ENCODE data around the gene STRIP1. TPM values are rescaled to one million over a fixed set of nuclear protein-coding genes. Genes with fewer than 3 reads are reported as not detected.

Gene STRIP1
- total RNA-seq, 4 donors from 2014 or later = 25.9 to 44.4 (median 34.8) TPM

DNA sequence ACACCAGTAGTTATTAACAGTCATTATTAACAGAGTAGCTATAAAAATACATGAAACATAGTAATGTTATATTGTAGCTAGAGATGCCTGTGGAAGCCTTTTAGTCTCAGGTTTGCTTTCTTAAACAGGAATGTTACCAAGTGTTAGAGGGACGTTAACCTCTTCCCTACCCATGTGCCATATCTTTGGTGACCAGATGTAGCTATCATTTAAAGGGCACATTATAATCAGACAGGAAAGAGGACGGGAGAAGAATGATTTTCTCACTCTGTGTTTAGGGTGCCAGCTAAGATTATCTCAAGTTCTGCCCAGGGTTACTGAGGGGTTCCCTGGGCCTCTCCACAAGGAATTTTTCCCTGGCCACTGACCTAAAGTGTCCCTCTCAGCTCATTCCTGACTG, 57.0 kb downstream of the STRIP1 start:
- H3K27me3 ChIP-seq = peaks cover 0 to 56% (median 0%) of the 10 kb centered on the region in 4 donors
- no peaks in the 10 kb centered on the region for H3K36me3 ChIP-seq
- no peak for DNase-seq
- H3K9me3 ChIP-seq = no peaks in the 10 kb centered on the region
- intact Hi-C loops (cut with DNase I) = no loop called here
- no peaks in the 10 kb centered on the region for H3K4me1 ChIP-seq
- H3K27ac ChIP-seq = no peak overlapping the region
- TF ChIP-seq POLR2A (IDR thresholded peaks at IDR 0.05) = no peak
- TF ChIP-seq, protein P1, sequence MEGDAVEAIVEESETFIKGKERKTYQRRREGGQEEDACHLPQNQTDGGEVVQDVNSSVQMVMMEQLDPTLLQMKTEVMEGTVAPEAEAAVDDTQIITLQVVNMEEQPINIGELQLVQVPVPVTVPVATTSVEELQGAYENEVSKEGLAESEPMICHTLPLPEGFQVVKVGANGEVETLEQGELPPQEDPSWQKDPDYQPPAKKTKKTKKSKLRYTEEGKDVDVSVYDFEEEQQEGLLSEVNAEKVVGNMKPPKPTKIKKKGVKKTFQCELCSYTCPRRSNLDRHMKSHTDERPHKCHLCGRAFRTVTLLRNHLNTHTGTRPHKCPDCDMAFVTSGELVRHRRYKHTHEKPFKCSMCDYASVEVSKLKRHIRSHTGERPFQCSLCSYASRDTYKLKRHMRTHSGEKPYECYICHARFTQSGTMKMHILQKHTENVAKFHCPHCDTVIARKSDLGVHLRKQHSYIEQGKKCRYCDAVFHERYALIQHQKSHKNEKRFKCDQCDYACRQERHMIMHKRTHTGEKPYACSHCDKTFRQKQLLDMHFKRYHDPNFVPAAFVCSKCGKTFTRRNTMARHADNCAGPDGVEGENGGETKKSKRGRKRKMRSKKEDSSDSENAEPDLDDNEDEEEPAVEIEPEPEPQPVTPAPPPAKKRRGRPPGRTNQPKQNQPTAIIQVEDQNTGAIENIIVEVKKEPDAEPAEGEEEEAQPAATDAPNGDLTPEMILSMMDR (IDR thresholded peaks at IDR 0.05) = no peak
- WGBS, 2 donors = 61 to 64% methylated on average over 2 of the region's 2 CpGs
- no peak overlapping the region for H3K4me3 ChIP-seq

DNA sequence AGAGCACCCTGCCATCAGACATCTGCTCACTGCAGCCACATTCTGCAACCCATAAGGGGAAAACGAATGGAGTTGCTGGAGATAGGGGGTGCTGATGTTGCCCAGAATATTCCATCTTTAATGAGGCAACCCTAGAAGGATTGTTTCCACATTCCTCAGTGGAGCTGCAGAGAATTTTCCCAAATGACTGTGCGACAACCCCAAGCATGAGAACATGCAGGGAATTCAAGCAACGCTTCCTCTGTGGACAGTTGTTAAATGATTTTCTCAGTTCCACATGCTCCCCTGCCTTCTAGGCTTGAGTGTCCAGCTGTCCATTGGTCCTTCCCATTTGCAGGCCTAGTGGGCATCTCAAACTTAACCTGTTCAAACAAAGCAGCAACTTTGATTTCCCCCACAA, 57.4 kb downstream of the STRIP1 start:
- TF ChIP-seq, protein P1 (IDR thresholded peaks at IDR 0.05) = no peak
- no peak for TF ChIP-seq POLR2A (IDR thresholded peaks at IDR 0.05)
- Histone ChIP-seq H3K27me3 (peaks cover 0 to 58% (median 0%) of the 10 kb centered on the region in 4 donors), H3K4me1 (no peaks in the 10 kb centered on the region), H3K9me3 (no peaks in the 10 kb centered on the region), H3K36me3 (no peaks in the 10 kb centered on the region), H3K27ac (no peak overlapping the region), H3K4me3 (no peak overlapping the region)
- intact Hi-C loops (cut with DNase I) = no loop called here
- whole genome bisulfite sequencing, 2 donors = 68 to 75% methylated on average over 3 of the region's 3 CpGs
- DNase-seq = no peak

DNA sequence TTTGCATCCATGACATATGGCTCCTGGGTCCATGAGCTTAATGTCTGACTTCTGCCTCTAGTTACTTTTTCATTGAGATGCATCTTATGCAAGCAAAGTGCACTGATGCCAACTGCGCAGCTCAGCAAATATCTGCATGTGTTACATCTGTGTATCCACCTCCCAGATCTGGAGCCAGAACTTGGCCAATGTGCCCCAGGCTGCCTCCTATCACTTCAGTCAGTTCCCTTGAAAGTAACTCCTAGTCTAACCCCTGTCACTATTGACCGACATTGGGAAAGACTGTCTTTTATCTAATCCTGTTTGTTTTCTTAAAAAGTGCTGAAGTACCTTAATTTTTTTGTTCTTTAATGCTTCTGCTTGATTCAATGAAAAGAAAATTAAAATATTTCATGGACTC, 58.6 kb downstream of the STRIP1 start:
- peaks cover 0 to 61% (median 0%) of the 10 kb centered on the region in 4 donors for H3K27me3 ChIP-seq
- no peak for DNase-seq
- no peak for TF ChIP-seq POLR2A (IDR thresholded peaks at IDR 0.05)
- TF ChIP-seq, protein P1 (IDR thresholded peaks at IDR 0.05) = no peak
- WGBS, 2 donors = 76 to 90% methylated on average over 1 to 2 of the region's 2 CpGs
- no peaks in the 10 kb centered on the region for H3K4me1 ChIP-seq
- no peak overlapping the region for H3K4me3 ChIP-seq
- intact Hi-C loops (cut with DNase I) = no loop called here
- H3K9me3 ChIP-seq = no peaks in the 10 kb centered on the region
- no peak overlapping the region for H3K27ac ChIP-seq
- no peaks in the 10 kb centered on the region for H3K36me3 ChIP-seq

DNA sequence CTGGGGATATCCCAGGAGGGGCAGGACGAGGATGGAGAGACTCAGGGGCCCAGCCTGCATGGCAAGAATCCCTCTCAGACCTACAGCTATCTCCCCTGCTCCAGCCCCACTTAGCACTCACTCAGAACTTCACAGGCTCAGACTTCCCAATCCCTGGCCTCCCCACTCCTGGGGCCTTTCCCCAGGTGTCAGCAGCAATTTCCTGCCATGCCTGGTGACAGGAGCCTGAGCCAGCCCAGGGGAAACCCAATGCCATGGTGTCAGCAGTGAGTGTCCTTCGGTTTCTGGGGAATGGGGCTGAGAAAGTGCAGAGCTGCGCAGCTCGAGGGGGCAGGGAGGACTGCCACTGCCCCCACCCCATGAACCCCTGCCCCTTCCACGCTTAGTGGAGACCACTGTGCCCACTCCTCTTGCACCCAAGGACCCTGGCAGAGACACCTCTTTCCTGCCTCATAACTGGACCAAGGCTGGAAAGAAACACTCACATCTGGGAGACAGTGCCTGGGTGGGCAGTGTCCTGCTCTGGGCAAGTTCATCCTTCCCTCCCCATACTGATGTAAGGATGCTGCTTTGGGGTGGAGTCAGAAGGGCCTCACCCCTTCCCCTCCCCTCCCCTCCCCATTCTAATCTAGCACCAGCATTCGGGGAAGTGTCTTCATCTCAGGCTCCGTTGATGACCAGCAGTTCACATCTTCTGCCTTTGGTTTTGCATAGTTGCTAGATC, 60.7 kb downstream of the STRIP1 start:
- H3K36me3 ChIP-seq = no peaks in the 10 kb centered on the region
- no peak overlapping the region for H3K27ac ChIP-seq
- no peak overlapping the region for H3K4me3 ChIP-seq
- WGBS, 2 donors = 41 to 58% methylated on average over 3 to 7 of the region's 7 CpGs
- H3K27me3 ChIP-seq = peaks cover 0 to 53% (median 0%) of the 10 kb centered on the region in 4 donors
- DNase-seq = no peak
- intact Hi-C loops (cut with DNase I) = no loop called here
- H3K4me1 ChIP-seq = peaks cover 0 to 9% (median 0%) of the 10 kb centered on the region in 3 donors
- H3K9me3 ChIP-seq = no peaks in the 10 kb centered on the region
- no peak for TF ChIP-seq POLR2A (IDR thresholded peaks at IDR 0.05)
- TF ChIP-seq, protein P1 (IDR thresholded peaks at IDR 0.05) = no peak

GRCh38 chr1:110097507-110098221, 63.2 kb downstream of the STRIP1 start:
- peaks cover 0 to 9% (median 0%) of the 10 kb centered on the region in 3 donors for H3K4me1 ChIP-seq
- H3K36me3 ChIP-seq = no peaks in the 10 kb centered on the region
- no peak overlapping the region for H3K27ac ChIP-seq
- no peak overlapping the region for H3K4me3 ChIP-seq
- TF ChIP-seq, protein P1 (IDR thresholded peaks at IDR 0.05) = no peak
- no peak for TF ChIP-seq POLR2A (IDR thresholded peaks at IDR 0.05)
- peaks cover 0 to 64% (median 0%) of the 10 kb centered on the region in 4 donors for H3K27me3 ChIP-seq
- intact Hi-C loops (cut with DNase I) = no loop called here
- DNase-seq = no peak
- no peaks in the 10 kb centered on the region for H3K9me3 ChIP-seq
- 85 to 90% methylated on average over 8 to 11 of the region's 11 CpGs for WGBS, 2 donors
